Caki2 (cell line): ENCODE data around the gene JADE1. TPM values are rescaled to one million over a fixed set of nuclear protein-coding genes. Genes with fewer than 3 reads are reported as not detected.

Source experiments
- DNase-seq: peaks from one replicate; pipeline ENCODE4 v3.0.0-alpha.2; 2015; ENCODE audit warnings: low read depth
- in situ Hi-C: cut with HindIII; loops from 2 replicates; pipeline ENCODE4 v1.10.0; 2016; ENCODE audit warnings: low sequenced_read_pairs, low pct_unique_long_range_greater_than_20kb, mixed read lengths
- total RNA-seq: library from RNA; depleted of rRNA; stranded (reverse); fragments of >200 nt; shearing (Covaris generic); gene quantifications from 2 replicates; pipeline ENCODE4 v1.2.3, GENCODE V29; 2014; ENCODE audit warnings: low replicate concordance

The JADE1 gene
- total RNA-seq, 1 experiment from 2014 or later, result 25.2 TPM

GRCh38 chr4:128832243-128832625 is 22.7 kb downstream of the JADE1 start:
- in situ Hi-C loops, result no loop called here

GRCh38 chr4:128835498-128836222 is 26.2 kb downstream of the JADE1 start:
- in situ Hi-C loops, result no loop called here
- no peak for DNase-seq

More at GRCh38 chr4:128832243-128832625, 22.7 kb downstream of the JADE1 start:
- DNase-seq, result no peak

GRCh38 chr4:128837198-128837597 is 27.7 kb downstream of the JADE1 start:
- no peak for DNase-seq
- in situ Hi-C loops, result no loop called here

- DNase-seq, result no peak
- in situ Hi-C loops, result no loop called here
These were observed 28.2 kb downstream of the JADE1 start for GRCh38 chr4:128837679-128838078.

GRCh38 chr4:128840711-128841318 is 31.3 kb downstream of the JADE1 start:
- in situ Hi-C loops, result no loop called here
- no peak for DNase-seq

- in situ Hi-C loops, result no loop called here
These were observed 31.9 kb downstream of the JADE1 start for GRCh38 chr4:128841402-128841801.

GRCh38 chr4:128844931-128845330 is 35.4 kb downstream of the JADE1 start:
- DNase-seq, result no peak
- in situ Hi-C loops, result no loop called here

More at GRCh38 chr4:128841402-128841801, 31.9 kb downstream of the JADE1 start:
- DNase-seq, result no peak

GRCh38 chr4:128846063-128846462 is 36.6 kb downstream of the JADE1 start:
- in situ Hi-C loops, result no loop called here
- no peak for DNase-seq

GRCh38 chr4:128847082-128847724 is 37.7 kb downstream of the JADE1 start:
- DNase-seq, result no peak
- in situ Hi-C loops, result no loop called here

GRCh38 chr4:128848461-128848860 is 39.0 kb downstream of the JADE1 start:
- peak; percentile 14 for DNase-seq
- in situ Hi-C loops, result no loop called here

GRCh38 chr4:128850252-128850651 is 40.8 kb downstream of the JADE1 start:
- in situ Hi-C loops, result no loop called here
- no peak for DNase-seq

GRCh38 chr4:128853741-128854140 is 44.2 kb downstream of the JADE1 start:
- DNase-seq, result no peak
- in situ Hi-C loops, result no loop called here

- in situ Hi-C loops, result no loop called here
These were observed 44.9 kb downstream of the JADE1 start for GRCh38 chr4:128854433-128854832.

GRCh38 chr4:128855621-128856020 is 46.1 kb downstream of the JADE1 start:
- in situ Hi-C loops, result no loop called here
- no peak for DNase-seq

More at GRCh38 chr4:128854433-128854832, 44.9 kb downstream of the JADE1 start:
- DNase-seq, result no peak

- in situ Hi-C loops, result no loop called here
- no peak for DNase-seq
These were observed 46.7 kb downstream of the JADE1 start for GRCh38 chr4:128856246-128856645.

GRCh38 chr4:128858879-128859671 is 49.6 kb downstream of the JADE1 start:
- in situ Hi-C loops, result no loop called here
- no peak for DNase-seq

GRCh38 chr4:128859887-128860677 is 50.6 kb downstream of the JADE1 start:
- in situ Hi-C loops, result no loop called here
- no peak for DNase-seq
